GM18517 (cell line): Measurements from ENCODE around the gene GDF11.

ENCODE experiments used
- ATAC-seq: cut with Tn5 transposase; IDR thresholded peaks from one replicate; pipeline ENCODE4 v1.9.1; 2021; ENCODE audit warnings: mild to moderate bottlenecking, moderate library complexity; ENCODE audit not compliant: unreplicated experiment

Gene GDF11

DNA sequence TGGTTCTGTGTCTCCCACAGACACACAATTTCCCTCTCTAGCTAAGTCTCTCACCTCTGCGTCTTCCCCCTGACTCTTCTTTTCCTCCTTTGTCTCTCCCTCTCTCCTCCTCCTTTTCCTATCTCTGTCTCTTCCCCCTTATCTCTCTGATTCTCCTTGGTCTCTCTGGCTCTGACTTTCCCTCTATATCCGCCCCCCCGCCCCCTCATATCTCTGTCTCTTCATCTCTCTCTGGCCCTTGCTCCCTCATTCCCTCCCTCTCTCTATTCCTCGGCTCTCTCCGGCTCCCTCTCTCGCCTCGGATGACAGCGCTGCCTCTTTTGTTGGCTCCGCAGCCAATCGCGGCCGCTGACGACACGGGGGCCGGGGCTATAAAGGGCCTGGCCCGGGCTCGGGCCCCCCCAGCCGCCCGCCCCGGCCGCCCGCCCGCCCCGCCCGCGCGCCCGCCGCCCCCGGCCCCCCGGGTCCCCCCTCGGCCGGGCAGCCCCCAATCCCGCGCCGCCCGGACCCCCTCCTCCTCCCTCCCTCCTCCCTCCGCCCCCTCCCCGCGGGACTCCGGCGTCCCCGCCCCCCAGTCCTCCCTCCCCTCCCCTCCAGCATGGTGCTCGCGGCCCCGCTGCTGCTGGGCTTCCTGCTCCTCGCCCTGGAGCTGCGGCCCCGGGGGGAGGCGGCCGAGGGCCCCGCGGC, at the start of gene GDF11:
TSS of gene GDF11 (plus strand) at position 404 of the 687 bp plus-strand sequence. CDS start at position 599, 195 bp downstream.
- peak; percentile 20 for ATAC-seq

DNA sequence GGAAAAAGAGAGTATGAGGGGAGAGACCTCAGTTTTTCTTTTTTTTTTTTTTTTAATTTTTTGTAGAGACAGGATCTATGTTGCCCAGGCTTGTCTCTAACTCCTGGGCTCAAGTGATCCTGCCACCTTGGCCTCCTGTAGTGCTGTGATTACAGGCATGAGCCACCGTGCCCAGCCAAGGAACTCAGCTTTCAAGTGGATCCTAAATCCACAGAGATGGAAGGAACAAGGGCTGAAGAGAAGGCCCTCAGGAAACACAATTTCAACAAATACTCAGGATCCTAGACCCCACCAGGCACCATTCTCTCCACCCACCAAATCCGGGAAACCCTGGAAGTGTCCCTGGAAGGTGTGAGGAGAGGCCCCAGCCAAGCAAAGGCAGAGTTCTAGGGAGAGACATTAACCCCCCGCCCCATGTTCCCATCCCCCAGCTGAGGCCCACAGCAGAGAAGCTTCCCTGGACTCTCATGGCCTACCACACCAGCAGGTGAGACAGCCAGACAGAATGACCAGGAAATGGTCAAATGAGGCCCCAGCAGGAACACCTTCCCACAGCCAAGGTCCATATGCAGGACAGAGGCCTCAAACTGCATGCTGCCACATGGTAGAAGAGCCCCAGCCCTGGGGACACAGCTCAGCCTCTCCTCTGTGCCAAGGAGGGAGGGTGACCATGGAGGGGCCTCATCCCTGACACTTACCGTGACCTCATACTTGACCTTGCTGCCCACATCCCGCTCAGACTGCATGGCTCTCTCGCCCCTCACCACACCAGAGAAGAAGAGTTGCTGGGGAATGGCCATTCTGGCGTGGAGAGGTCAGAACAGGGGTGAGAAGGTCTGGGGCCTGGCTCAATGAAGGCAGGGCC, 49.4 kb upstream of the GDF11 start:
- no peak for ATAC-seq

DNA sequence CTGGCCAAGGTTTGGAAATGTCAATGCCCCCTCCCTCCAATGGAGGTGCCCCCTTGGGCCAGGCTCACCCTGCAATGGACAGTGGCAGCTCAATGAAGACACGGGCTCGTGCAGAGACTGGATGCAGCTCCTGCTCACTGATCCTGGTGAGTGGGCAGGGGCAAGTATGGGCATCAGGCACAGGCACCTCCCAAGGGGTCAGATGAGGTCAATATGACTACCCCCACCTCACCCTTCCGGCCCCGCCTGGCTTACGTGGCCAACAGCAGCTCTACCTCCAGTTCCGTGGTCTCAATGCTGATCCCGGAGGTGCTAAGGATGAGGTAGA, 48.8 kb upstream of the GDF11 start:
- no peak for ATAC-seq

DNA sequence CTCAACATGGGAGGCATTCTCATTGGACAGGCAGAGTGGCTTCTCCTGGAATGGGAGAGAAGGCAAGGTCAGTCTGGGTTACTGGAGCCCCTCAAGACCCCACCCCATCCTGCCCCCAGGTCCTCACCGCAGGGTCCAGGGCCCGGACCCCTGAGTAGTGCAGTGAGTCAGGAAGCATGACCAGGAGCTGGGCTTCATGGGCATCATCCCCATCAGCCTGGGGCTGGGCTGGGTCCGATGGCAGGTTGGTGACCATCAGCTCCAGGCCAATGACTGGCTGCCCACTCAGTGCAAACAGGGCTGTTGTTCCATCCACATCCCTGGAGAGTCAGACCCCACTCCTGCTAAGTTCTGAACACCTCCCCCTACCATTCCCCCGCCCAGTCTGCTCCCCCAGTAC, 48.3 kb upstream of the GDF11 start:
- no peak for ATAC-seq

DNA sequence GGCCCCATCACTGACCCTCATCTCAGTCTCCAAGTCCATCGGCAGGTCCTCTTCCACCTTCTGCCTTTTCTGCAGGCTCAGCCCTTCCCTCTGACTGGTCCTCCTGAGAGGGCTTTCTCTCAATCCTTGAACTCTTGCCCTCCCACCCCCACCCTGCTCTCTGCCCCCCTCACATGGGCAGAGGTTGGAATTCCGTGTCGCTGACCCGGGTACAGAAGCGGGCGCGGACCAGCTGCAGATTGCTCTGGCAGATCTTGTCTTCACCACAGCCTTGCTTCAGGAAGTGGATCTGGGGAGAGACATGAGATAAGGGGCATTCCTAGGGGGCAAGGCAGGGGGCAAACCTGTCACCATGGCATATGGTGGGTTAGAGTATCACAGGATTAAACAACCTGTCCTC, 47.6 kb upstream of the GDF11 start:
- ATAC-seq = no peak

DNA sequence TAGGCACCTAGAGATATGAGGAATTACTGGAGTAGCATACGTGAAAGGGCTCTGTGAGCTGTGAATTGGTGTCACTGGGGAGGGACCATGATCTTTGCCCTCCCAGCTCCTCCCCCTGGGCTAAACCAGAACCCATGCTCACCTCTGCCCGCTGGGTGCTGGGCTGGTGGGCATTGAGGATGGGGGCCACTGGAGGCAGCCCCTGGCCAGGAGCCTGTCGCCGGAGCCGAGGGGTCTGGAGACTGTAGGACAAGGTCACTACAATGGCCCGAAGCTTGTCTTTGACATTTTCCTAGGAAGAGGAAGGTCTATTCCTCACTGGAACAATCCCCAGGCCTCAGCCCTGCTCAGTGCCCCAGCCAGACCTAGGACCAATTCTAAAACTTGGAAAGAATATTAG, 46.8 kb upstream of the GDF11 start:
- no peak for ATAC-seq

DNA sequence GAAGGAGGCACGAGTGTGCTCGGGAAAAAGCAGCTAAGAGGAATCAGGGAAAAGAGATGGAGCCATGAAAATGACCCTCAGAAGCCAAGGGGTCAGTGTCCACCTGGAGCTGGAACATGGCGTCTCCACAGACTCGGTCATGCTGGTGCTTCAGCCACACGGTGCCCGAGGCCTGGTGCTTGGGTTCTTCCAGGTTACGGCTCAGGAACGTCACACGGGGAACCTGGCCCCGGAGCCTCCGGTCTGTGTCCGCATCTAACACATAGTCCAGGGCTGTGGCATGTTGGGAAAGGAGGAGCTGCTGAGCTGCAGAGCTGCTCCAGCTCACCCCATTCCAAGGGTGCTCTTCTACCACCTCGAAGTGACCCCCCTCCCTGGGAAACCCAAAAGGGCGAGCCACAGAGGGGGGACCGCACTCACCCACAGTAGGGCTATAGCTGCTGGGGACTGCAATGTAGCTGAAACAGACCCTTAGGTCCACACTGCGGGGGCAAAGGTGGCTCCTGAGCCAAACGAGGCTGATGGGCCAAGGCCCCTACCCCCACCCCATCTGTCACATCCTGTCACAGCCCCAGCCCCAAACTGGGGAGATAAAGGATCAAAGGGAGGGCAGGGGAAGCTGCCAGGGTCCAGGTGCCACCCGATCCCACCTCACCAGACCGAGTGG, 46.0 kb upstream of the GDF11 start:
- no peak for ATAC-seq

DNA sequence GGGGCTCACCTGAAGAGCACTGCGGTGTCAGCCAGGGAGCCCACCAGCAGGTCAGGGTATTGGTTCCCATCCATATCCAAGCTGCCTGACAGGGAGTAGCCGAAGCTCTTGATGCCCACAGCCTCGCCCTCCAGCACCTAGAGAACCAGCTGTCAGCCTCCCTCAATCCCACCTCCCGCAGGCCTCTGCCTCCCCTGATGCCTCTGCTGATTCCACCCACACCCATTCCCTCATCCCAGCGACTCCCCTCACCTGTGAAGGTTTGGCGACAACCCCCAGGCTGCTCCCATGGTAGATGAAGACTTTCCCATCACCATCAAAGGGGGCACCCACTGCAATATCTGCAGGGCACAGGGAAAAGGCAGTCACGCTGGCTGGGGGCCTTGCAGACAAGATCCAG, 45.2 kb upstream of the GDF11 start:
- ATAC-seq = no peak

DNA sequence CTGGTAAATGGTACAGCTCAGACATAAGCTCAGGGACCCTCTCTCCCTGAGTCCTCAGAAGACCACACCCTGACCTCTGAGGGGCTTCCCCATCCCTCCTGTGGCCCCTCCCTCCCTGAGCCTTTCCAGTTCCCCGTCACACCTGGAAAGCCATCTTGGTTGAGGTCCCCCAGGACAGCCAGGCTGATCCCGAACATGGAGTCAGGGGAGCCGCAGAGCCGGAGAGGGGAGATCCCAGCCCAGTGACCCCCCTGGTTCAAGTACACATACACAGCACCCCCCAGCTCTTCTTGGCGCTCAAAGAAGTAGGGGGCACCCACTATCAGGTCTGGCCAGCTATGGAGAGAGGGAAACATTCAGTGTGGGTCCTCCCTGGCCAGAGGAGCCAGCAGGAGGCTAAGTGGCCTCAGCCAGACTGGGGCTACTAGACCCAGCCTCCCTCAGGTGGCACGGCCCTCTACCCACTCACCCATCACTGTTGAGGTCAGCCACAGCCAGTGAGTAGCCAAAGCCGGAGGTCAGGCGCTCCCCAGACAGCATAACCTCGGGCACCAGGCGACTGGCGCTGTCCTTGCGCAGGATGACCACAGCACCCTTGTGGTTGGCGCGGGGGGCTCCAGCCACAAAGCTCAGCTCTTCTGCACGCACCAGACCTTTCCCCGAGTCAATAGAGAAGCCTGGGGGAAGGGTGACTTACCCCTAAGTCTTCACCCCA, 44.5 kb upstream of the GDF11 start:
- no peak for ATAC-seq

DNA sequence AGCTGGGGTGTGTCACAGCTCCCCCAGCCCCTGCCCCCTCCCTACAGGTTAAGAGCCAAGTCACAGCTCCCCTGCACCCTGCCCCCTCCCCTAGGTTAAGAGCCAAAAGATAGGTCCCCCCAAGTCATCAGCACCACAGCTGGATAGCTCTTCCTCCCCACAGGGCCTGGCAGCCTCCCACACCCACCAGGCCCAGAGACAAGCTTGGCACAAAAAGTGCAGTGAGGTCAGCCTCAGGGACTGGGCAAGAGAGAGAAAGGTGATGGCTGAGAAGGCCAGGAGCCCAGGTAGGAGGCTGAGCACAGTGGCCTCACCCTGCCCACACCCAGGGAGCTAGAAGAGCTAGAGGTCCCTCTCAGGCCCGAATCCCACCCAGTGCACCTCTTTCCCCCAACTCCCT, 44.0 kb upstream of the GDF11 start:
- no peak for ATAC-seq

DNA sequence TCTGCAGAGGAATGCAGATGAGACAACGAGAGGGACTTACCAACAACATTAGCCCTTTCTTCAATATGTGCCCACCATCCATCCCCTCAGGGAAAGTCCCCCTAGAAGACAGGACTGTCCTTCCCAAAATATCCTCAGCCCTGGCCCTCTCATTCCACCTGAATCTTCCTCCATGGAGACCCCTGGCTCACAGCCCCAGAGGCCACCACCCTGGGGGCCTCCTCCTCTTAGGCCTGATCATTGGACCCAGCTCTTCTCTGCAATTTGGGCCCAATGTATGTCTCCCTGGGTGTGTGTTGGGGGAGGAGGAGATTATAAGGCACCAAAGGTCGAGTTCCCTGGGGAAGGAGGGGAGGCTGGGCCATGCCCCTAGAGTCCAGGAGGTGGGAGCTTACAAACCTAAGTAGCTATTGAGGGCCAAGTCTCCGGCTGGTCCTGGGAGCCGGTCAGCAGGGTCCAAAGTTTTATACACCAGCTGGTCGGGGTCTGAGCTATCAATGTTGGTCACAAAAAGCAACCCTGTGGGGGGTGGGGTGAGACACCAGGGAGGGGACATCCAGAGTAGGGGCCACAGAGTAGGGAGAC, 43.4 kb upstream of the GDF11 start:
- no peak for ATAC-seq

DNA sequence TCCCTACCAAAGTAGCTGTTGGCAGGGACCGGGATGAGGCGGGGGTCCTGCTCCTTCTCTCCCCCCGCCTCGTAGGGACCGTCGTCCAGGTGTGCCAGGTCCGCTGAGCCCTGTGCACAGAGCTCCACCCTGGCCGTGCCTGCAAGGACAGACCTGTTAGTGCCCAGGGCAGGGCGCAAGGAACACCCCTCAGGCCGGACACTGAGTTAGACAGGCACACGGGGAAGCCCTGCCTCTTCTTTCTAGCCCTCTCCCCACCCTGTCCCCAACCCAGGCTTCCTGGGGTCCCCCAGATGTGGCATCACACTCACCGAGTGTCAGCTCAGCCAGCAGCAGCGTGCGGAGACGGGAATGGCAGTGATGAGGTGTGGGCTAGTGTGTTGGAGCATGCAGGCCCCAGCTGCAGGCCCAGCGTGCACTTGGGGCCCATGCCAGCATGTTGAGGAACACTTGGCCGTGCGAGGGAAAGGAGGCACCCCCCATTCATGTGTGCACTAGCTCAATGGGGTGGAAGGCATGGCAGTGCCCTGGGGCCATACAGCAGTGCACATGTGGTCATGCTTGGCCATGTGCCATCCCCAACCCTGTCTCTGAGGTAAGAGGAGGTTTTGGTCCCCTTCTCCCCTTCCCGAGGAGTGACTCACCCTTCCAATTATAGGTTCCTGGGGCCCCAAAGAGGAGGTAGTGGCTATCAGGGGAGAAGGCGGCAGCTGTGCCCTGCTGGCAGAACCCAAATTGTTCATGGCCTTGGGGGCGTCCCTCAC, 42.5 kb upstream of the GDF11 start:
- no peak for ATAC-seq

DNA sequence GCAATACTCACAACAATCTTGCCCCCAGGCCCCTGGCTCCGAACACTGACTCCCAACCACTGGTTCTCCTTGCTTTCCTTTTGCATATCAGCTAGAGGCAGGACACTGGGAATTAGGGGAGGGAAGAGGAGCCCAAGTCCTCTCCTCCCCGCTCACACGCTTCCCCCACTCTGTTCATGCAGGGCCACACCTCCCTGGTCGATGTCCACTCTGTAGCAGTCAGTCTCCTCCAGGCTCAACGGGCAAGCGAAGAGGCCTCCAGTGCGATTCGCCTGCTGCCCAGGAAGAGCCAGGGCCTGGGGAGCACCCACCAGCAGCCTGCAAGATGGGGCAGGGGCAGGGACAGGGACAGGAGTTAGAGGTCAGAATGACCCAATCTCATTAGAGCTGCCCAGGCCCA, 40.1 kb upstream of the GDF11 start:
- ATAC-seq = no peak

DNA sequence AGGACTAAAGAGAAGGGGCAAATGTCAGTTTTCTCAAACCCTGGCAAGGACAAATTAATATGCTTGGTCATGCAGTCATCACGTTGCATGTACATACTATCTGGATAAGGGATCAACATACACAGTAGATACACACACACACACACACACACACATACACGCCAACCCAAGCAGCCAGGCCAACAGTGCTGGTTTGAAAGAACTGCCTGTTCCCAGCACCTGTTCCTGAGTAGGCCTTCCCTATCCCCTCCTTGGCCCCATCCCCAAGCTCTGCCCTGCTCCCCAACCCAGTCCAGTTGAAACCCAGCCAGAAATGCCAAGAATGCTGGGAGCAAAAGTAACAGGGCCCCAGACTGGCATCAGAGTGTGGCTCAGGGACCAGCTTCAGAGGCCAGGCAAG, 39.6 kb upstream of the GDF11 start:
- no peak for ATAC-seq

DNA sequence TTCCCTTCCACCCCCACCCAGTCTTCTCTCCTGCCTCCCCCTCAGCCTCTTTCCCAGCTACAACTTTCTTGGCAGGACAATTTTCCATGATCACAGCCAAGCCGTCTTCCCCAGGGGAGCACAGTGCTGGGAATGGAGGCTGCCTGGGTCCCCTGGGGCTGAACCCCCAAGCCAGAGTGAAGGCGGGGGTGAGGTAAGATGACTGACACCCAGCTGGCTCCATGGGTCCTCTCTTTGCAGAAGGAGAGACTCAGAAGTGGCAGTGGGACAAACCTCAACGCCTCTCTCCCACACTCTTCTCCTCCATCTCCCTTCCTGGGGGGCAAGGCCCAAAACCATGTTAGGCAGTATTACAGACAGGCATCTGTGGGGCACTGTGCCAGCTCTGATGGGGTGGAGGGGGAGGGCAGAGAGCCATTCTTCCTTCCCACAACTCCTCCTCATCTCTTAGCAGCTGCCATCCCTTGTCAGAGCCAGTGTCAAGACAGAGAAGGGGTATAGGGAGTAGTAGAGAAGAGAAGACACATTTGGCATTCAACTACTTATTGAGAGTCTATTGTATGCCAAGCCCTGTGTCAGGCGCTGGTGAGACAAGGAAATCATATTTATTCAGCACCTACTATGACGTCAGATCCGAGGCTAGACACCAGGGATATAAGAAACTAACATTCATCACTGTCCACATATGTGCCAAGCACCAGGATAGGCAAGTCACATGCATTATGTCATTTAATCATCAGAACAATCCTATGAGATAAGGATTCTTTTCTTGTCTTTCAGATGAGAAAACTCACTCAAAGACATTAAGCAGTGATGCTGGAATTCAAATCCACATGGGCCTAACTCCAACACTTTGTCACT, 38.8 kb upstream of the GDF11 start:
- ATAC-seq = no peak

DNA sequence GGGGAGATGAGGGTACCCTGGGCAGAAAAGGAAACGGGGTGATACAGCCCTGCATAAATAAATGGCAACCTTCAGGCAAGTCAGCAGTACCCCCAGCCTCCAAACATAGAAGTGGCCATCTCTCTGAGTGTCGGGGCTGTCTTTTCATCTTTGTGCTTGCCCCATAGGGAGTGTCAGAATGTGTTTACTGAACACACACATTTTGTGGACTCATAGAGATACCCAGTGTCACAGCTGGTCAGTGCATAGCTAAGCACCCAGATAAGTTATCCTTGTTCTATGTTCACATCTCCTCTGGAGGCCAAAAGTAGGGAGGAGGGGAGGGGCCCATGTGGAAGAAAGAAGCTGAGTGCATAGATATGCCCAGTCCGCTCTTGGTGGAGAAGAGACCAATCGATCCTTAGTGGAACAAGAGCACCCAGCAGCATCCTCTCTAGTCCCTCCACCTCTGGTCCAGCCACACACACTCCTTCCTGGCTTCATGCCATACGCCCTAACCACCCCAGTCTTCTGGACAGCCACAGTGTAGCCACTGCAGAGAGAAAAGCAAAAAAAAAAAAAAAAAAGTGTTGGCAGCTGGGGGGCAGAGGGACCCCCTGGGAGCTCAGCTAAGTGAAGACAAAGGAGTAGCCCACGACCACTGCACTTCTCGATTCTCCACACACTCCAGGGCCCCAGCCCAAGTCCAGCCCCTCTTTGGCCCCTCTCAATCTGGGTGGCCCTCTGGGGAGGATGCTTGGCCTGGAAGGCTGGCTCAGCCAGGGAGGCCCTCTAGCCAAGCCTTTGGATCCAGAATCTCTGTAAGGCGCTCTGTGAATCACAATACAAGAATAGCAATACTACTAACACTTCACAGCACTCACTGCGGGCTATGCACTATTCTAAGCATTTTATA, 37.9 kb upstream of the GDF11 start:
- ATAC-seq = no peak

DNA sequence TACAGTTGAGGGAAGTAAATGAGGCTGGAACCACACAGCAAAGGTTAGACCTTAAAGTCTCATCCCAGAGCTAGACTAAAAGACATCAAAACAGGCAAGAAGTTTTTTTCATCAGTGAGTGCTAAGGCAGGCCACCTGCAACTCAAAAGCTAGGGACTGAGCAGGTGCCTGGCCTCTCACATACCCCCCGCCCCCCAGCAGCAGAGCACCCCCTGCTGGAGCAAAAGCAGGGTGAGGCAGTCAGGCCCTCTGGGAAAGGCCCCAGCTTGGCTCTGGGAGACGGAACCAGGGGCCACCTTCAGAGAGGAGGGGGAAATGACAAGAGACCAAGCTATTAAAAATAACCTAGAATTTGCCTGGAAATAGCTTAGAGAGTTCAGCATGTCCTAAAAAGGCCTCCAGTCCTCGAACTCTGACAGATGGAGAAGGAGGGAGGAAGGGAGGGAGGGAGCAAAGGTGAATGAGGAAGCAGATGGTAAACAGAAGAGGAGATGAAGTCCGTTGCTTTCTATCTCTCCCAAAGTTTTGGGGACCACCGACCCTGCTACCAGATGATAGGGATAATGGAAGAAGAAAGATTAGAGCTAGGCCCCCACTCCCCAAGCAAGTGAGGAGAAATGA, 37.0 kb upstream of the GDF11 start:
- ATAC-seq = no peak
